ENCODE results near the gene HCN1.

GRCh38 chr5:45692481-45692880 is 3.7 kb downstream of the HCN1 start:
- TF ChIP-seq CTCF (tag by site-specific recombination; IDR thresholded peaks at IDR 0.05), result no peak
- no peak for TF ChIP-seq ZNF747 (tag by site-specific recombination; IDR thresholded peaks at IDR 0.05)
- TF ChIP-seq ZNF335 (tag by site-specific recombination; conservative IDR thresholded peaks at IDR 0.05), result no peak
- no peak for TF ChIP-seq ZBTB26 (tag by site-specific recombination; optimal IDR thresholded peaks at IDR 0.05)
- TF ChIP-seq ZNF221 (tag by site-specific recombination; IDR thresholded peaks at IDR 0.05; ENCODE audit: borderline replicate concordance), result no peak
- no peak for TF ChIP-seq ZNF274 (IDR thresholded peaks at IDR 0.05; ENCODE audit: low read length)
- TF ChIP-seq ZNF274 (tag by site-specific recombination; IDR thresholded peaks at IDR 0.05; ENCODE audit: borderline replicate concordance), result no peak
- TF ChIP-seq YY1 (tag by site-specific recombination; IDR thresholded peaks at IDR 0.05), result no peak
- no peak for TF ChIP-seq MYNN (tag by site-specific recombination; IDR thresholded peaks at IDR 0.05; ENCODE audit: borderline replicate concordance)
- TF ChIP-seq SALL2 (tag by site-specific recombination; IDR thresholded peaks at IDR 0.05; ENCODE audit: borderline replicate concordance), result no peak
- TF ChIP-seq TCF7L2 (IDR thresholded peaks at IDR 0.05; ENCODE audit: borderline replicate concordance, low read depth, low read length), result no peak
- TF ChIP-seq ATF2 (tag by site-specific recombination; IDR thresholded peaks at IDR 0.05; ENCODE audit: low read depth), result no peak
